Astrocyte (in vitro differentiated cells and primary cell): Measurements from ENCODE around the gene THBS1.

Experiments
- EZH2 ChIP-seq: IDR thresholded peaks from 2 replicates; pipeline ENCODE4 v1.6.1; 2012; ENCODE audit warnings: mild to moderate bottlenecking, low read length, inconsistent platforms; ENCODE audit not compliant: insufficient read depth
- TF ChIP-seq, protein P1 (sequence below): IDR thresholded peaks from 2 replicates; pipeline ENCODE4 v1.5.1; 2011; ENCODE audit warnings: low read depth, mild to moderate bottlenecking, inconsistent platforms, low read length, moderate library complexity; ENCODE audit not compliant: insufficient read depth

DNA sequence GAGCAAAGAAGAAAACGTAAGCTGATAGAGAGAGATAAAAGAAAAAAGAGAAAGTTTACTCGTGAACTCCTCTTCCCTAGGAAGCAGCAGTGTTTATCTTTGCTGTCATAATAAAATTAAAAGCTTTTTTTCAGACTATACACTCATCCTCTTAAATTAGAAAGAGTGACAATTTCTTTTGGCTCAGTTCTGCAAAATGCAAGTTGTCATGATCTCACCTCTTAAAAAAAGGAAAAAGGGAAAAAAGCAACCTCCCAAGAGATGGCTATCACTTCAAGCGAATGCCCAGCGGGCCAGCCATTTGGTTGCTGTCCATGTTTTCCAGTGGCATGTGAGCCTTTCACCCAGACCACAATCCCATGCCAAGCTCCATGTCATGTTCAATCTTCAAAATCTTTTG lies 7.0 kb upstream of the THBS1 start:
- TF ChIP-seq, protein P1, sequence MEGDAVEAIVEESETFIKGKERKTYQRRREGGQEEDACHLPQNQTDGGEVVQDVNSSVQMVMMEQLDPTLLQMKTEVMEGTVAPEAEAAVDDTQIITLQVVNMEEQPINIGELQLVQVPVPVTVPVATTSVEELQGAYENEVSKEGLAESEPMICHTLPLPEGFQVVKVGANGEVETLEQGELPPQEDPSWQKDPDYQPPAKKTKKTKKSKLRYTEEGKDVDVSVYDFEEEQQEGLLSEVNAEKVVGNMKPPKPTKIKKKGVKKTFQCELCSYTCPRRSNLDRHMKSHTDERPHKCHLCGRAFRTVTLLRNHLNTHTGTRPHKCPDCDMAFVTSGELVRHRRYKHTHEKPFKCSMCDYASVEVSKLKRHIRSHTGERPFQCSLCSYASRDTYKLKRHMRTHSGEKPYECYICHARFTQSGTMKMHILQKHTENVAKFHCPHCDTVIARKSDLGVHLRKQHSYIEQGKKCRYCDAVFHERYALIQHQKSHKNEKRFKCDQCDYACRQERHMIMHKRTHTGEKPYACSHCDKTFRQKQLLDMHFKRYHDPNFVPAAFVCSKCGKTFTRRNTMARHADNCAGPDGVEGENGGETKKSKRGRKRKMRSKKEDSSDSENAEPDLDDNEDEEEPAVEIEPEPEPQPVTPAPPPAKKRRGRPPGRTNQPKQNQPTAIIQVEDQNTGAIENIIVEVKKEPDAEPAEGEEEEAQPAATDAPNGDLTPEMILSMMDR = no peak
- TF ChIP-seq EZH2 = no peak
